GM19468 (cell line): ENCODE data around the gene BCL6B.
"Not testable (repeated sequence)": the region's sequence is repeated elsewhere in the genome, so short reads cannot be mapped to it uniquely, and the experiment has no call there.

ENCODE experiments used
- ATAC-seq: cut with Tn5 transposase; IDR thresholded peaks from one replicate; pipeline ENCODE4 v1.9.1; 2021; ENCODE audit warnings: mild to moderate bottlenecking, moderate library complexity, moderate number of reproducible peaks; ENCODE audit not compliant: unreplicated experiment; ENCODE audit errors: extremely low read depth

The BCL6B gene

GRCh38 chr17:7022781-7023571, at the start of gene BCL6B:
Gene BCL6B (plus strand): TSS chr17:7023050. CDS start chr17:7023672, 622 bp downstream.
- ATAC-seq = no peak

- ATAC-seq = not testable (repeated sequence)
Measured at GRCh38 chr17:6979440-6979839, 43.4 kb upstream of the BCL6B start.

GRCh38 chr17:6981426-6981825, 41.4 kb upstream of the BCL6B start:
- ATAC-seq = no peak

GRCh38 chr17:6985266-6985665, 37.6 kb upstream of the BCL6B start:
- ATAC-seq = no peak

GRCh38 chr17:6986676-6987075, 36.2 kb upstream of the BCL6B start:
- ATAC-seq = no peak

GRCh38 chr17:6989779-6990178, 33.1 kb upstream of the BCL6B start:
- ATAC-seq = no peak

GRCh38 chr17:6993613-6994056, 29.2 kb upstream of the BCL6B start:
- ATAC-seq = not testable (repeated sequence)

GRCh38 chr17:6994118-6994598, 28.7 kb upstream of the BCL6B start:
- ATAC-seq = no peak

- no peak for ATAC-seq
Measured at GRCh38 chr17:6994666-6995256, 28.1 kb upstream of the BCL6B start.

- no peak for ATAC-seq
Measured at GRCh38 chr17:6995500-6996255, 27.2 kb upstream of the BCL6B start, which contains the start of gene ALOX12. Gene ALOX12 (plus strand): TSS chr17:6996049. CDS start chr17:6996118, 69 bp downstream.

GRCh38 chr17:6996256-6997011, 26.4 kb upstream of the BCL6B start:
- no peak for ATAC-seq

- ATAC-seq = no peak
Measured at GRCh38 chr17:6997171-6997570, 25.7 kb upstream of the BCL6B start.

- ATAC-seq = no peak
Measured at GRCh38 chr17:6998855-6999508, 23.9 kb upstream of the BCL6B start.

GRCh38 chr17:7001318-7001961, 21.4 kb upstream of the BCL6B start:
- ATAC-seq = no peak

- ATAC-seq = no peak
Measured at GRCh38 chr17:7002288-7003047, 20.4 kb upstream of the BCL6B start.

- no peak for ATAC-seq
Measured at GRCh38 chr17:7003745-7004144, 19.1 kb upstream of the BCL6B start.

- ATAC-seq = no peak
Measured at GRCh38 chr17:7004398-7005253, 18.2 kb upstream of the BCL6B start.
